ENCODE results near the gene CSKMT.
"Not testable (repeated sequence)": the region's sequence is repeated elsewhere in the genome, so short reads cannot be mapped to it uniquely, and the experiment has no call there.

The CSKMT gene

DNA sequence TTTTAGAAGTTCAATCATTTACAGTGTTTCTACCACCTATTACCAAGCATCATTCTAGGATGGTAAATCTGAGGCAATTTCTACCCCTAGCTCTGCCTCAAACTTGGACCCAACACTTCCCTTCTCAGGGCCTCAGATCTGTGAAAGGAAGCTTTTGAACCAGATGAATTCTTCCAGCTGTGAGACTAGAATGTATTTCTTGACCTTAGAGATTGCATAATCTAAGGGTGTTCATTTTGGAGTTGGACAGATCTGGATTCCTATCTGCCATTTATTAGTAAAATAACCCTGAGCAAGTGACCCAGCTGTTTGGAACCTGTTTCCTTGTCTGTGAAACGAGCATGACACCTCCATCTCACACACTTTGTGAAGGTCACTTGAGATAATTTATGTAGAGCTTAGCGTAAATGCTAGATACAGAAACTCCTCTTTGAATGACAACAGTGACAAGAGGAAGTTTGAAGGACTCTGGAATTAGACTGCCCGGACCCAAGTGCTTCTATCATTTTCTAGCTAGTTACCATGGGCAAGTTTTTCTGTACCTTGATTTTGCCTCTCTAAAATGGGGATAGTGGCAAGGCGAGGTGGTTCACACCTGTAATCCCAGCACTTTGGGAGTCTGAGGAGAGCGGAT, 8.2 kb upstream of the CSKMT start:
- DNase-seq = no peak

DNA sequence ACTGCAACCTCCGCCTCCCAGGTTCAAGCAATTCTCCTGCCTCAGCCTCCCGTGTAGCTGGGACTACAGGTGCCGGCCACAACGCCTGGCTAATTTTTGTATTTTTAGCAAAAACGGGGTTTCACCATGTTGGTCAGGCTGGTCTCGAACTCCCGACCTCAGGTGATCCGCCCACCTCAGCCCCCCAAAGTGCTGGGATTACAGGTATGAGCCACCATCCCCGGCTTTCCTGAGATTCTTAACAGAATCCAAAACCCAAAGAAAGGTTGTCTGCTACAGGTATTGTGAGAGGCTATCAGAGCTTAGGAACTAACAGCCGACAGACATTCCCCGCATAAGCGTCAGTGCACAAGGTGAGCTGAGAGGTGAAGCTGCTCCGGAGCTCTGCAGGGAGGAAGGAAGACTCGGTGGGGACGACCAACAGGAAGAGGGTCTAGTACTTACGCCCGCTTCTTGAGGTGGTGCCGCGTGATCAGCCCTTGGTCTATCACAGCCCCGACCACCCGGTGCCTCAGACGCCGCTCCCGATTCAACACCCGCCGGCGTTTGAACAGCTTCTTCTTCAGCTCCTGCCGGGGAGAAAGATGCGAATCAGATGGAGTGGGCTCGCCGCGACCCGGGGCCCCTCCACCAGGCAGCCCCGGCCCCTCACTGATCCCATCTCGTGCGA, 572 bp upstream of the CSKMT start:
- DNase-seq = peak; percentile 65

- peak; percentile 62 to 67 for DNase-seq
These were observed 617 bp downstream of the CSKMT start for GRCh38 chr11:62665599-62666258.

DNA sequence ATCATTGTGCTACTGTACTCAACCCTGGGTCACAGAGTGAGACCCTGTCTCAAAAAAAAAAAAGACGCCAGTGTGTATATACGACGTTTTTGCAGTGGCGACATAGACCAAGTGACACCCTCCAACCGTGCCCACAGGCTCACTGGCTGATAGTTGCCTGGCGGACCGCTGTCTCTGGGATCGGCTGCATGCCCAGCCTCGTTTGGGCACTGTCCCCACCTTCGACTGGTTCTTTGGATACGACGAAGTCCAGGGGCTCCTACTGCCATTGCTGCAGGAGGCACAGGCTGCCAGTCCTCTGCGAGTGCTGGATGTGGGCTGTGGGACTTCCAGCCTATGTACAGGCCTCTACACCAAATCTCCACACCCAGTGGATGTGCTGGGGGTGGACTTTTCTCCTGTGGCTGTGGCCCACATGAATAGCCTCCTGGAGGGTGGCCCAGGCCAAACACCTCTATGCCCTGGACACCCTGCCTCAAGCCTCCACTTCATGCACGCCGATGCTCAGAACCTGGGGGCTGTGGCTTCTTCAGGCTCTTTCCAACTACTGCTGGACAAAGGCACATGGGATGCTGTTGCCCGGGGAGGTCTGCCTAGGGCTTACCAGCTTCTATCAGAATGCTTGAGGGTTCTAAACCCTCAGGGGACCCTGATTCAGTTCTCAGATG, 1.3 kb downstream of the CSKMT start:
- DNase-seq = no peak

- no peak for DNase-seq
These were observed 2.3 kb downstream of the CSKMT start for GRCh38 chr11:62667460-62667859.

DNA sequence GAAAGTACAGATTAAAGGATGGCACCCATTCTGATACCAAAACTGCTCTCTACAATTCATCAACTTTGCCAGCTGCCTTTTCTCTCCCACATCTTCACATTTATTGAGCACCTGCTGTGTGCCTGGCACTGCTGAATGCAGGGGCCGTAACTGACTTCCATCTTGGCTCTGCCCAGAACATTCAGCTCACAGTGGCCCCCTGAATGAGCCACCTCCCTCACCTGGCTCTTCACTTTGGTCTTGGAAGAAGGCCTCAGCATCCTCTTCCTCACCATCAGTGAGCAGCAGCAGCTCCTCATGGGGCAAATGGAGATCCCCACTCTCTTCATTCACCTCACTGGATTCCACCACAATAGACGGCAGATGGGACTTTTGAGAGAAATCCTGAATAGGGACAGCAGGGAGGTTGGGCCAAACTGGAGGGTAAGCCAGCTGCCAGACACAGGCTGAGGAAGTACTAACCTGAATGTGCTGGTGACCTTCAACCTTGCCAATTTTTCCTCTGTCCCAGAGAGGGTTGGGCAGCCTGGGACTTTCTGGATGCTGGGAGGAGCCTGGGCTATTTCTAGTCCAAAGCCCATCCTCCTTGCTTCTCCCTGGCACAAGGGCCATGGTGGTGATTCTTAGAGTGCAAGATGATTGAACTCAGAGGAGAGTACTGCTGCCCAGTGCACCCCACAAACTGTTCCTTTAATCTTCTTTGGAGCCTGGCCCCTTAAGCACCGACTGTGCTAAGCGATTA, 4.5 kb downstream of the CSKMT start:
- no peak for DNase-seq

DNA sequence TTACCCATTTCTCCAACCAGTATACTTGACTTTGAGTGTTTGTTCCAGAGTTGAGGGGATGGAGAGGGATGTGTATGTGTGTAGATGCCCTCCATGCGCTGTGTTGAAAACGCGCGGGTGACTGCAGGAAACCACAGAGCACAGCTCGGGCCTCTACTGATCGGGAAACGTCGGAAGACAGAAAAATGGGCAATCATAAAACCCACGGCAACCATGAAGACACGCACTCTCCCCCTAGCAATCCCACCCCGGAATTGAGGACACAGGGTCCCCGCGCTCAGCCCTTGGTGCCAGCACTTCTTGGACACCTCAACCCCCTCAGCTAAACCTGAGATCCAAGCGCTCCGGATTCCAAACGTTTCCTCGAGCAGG, 6.1 kb downstream of the CSKMT start:
- DNase-seq = no peak

GRCh38 chr11:62671608-62672389, 6.7 kb downstream of the CSKMT start, which contains the start of the genes LBHD1 and UQCC3:
TSS of gene LBHD1 (minus strand) at chr11:62672267. CDS start at chr11:62670031, 2,236 bp downstream.
TSS of gene UQCC3 (plus strand) at chr11:62671673. CDS start at chr11:62671746, 73 bp downstream.
- DNase-seq = peak; percentile 78 to 87

GRCh38 chr11:62673196-62673525, 8.0 kb downstream of the CSKMT start:
- DNase-seq = no peak

- DNase-seq = not testable (repeated sequence)
These were observed 10.3 kb downstream of the CSKMT start for GRCh38 chr11:62675415-62675814.

DNA sequence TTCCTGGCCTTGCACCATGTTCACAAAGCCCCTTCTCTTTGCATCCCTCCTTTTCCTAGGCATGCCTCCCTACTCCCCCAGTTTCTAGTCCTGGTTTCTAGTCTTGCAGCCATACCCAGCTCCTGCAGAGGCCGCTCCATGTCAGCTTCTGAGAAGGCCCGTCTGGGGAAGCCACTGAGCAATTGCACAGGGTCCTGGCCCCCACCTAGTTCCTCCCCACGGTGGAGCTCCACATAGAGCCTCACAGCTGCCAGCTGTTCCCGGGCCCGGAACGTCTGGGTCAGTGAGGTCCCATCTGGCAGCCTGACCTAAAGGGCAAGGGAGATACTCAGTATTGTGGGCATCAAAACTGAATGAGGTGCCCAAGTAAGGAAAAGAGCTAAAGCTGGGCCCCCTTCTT, 11.6 kb downstream of the CSKMT start:
- no peak for DNase-seq

GRCh38 chr11:62677156-62677555, 12.0 kb downstream of the CSKMT start:
- no peak for DNase-seq

GRCh38 chr11:62677714-62678113, 12.6 kb downstream of the CSKMT start:
- DNase-seq = no peak

DNA sequence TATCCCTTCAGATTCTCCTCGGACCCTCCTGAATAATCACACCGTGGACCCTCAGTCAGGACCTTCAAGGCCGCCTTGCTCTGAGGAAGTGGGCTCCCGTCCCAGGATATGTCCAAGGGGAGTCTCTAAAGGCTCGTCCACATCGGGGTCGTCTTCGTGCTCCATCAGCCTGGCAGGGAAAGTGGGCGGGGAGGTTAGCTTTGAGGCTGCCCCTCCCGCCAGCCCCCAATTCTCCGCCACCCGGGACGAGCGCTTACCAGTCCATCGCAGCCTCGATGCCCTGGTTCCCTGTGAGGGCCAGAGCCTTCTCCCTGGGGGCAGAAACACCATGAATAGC, 13.3 kb downstream of the CSKMT start:
- DNase-seq = no peak

DNA sequence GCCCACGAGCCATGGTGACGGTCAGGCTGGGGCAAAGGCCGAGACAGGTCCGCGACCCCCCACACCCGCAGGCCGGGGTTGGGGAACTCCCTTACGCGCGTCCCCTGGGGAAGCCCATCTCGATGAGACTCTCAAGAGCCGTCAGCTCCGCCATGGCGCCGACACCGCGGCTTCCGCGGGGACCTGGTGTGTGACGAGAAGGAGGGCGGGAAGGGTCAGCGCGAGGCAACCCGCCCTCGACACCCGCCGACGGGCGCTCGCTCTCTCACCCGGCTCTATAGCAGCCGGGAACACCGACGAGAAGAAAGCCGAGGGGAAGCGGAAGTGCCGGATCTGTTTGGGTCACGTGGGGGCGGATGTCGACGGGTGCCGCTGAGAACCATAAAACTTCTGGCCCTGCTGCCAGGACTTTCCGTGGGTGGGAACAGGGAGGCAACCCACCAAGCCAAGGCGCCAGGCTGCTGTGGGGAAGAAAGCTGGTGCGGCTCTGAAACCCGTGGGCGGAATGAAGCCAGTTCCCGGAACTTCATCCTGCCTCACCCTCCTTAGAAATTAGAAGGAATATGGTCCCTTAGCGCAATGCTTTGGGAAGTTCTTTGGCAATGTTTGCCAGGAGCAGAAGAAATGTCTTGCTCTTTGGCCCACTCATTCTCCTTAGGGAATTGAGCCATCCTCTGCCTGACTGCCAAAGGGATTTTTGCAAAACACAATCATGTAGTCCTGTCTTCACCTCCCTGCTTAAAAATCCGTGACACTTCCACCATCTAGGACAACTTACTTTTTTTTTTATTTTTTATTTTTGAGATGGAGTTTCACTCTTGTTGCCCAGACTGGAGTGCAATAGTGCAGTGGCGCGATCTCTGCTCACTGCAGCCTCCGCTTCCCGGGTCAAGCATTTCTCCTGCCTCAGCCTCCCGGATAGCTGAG, 13.9 kb downstream of the CSKMT start, which contains the start of gene UBXN1:
TSS of gene UBXN1 (minus strand) at position 304 of the 927 bp plus-strand sequence. CDS start at position 154, 150 bp downstream.
- peak; percentile 87 to 88 for DNase-seq

DNA sequence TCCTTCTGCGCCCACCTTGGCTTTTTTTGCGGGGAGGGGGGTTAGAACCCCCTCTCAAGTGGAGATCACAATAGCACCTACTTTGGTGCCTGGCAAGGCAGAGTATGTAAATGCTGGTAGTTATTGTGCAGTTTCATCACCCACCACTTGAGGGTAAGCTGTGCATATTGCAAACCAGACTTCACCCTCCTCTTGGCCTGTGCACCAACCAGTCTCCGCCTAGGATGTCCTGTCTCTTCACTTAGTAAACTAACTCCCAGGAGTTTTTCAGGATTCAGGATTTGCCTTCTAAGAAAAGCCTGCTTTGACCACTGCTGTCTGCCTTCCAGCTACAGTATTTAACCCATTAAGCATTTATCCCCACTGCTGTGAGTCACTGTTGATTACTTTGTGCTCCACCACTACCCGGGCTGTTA, 15.7 kb downstream of the CSKMT start:
- DNase-seq = peak; percentile 48 to 63

DNA sequence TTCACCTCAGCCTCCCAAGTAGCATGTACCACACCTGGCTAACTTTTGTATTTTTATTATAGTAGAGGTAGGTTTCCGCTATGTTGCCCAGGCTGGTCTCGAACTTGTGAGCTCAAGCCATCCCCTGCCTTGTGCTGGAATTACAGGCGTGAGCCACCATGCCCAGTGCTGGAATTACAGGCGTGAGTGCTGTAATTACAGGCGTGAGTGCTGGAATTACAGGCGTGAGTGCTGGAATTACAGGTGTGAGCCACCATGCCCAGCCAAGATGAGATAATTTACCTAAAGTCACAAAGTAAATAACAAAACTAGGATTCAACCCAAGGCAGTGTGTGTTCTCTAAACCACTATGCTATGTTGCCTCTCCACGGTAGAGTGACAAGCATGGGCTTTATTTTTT, 17.4 kb downstream of the CSKMT start:
- DNase-seq = no peak

DNA sequence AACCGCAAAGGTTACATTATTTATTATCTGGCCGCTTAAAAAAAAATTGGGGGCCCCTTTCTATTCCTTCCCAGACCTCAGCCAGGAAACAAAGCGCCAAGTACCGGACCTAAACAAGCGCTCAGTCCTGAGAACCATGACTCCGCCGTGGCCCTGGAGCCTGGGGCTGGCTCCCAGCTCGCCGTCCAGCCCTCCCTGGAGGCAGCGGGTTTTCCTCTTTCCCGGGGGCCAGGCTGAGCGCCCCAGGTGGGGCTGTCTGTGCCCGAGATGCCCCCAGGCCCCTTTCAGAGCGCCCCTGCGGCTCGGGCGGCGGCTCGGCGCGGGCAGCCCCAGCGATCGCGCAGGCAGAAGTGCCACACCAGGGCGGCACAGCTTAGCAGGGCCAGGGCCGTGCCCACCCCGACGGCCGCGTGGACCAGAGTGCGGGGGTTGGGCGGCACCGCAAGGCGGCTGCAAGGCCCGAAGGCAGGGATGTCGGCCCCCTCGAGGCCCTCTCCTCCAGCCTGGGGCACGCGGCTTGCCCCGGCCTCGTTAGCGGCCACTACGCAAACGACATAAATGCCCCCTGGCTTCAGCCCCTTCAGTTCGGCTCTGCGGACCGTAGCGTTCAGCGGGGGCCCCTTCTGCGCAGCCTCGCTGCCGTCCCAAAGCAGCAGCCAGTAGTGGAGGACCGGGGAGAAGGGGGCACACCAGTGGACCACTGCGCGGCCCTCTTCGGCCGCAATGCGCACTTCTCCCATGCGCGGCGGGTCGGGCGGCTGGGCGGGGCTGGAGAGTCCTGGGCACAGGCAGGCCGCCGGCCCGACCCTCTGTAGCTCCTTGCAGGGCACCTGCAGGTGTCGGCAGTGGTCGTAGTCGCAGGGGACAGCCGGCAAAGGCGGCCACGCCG, 22.6 kb downstream of the CSKMT start:
- no peak for DNase-seq

DNA sequence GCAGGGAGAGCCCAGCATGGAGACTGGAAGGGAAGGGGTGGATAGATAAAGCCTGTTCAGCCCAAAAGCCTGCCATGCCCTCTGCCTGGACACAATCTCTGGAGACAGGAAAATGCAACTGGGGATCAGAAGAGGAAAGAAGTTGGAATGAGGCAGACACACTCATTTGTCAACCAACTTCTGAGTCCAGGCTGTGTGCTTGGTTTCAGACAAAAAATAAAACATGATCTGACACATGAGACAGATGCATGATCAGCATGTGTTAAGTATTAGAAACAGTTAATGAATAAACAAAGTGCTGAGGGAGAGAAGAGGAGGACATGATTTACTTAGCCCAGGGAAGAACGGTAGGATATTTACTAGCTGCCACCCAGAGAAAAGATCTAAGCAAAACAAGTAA, 23.4 kb downstream of the CSKMT start:
- no peak for DNase-seq

All from CD4-positive, alpha-beta T cell treated with Interleukin-4 for 1 hour (primary cell).